CD4-positive, alpha-beta T cell treated with Interleukin-15 for 4 hours (primary cell): Measurements from ENCODE around the gene QRICH2.
A peak's percentile ranks its signal among the peaks of the same experiment; 100 is the strongest.
"Not testable (repeated sequence)": the region's sequence is repeated elsewhere in the genome, so short reads cannot be mapped to it uniquely, and the experiment has no call there.

Source experiments
- DNase-seq: peaks from one replicate; pipeline ENCODE4 v3.0.0-alpha.2; 2020; ENCODE audit warnings: low spot score

QRICH2 gene

GRCh38 chr17:76246080-76247066, 61.7 kb downstream of the QRICH2 start:
- DNase-seq: peak; percentile 48

- DNase-seq: not testable (repeated sequence)
These were observed 63.4 kb downstream of the QRICH2 start for GRCh38 chr17:76244721-76245120.

GRCh38 chr17:76243826-76244679, 64.0 kb downstream of the QRICH2 start:
- no peak for DNase-seq

- no peak for DNase-seq
These were observed 66.3 kb downstream of the QRICH2 start for GRCh38 chr17:76241691-76242255.

GRCh38 chr17:76241204-76241538, 66.9 kb downstream of the QRICH2 start:
- no peak for DNase-seq

GRCh38 chr17:76240461-76241203, 67.4 kb downstream of the QRICH2 start, which contains the start of gene RNF157:
Gene RNF157 (minus strand): TSS chr17:76240493. CDS start chr17:76240240, 253 bp downstream.
- peak; percentile 68 for DNase-seq

- DNase-seq: no peak
These were observed 68.4 kb downstream of the QRICH2 start for GRCh38 chr17:76239538-76240274.

- DNase-seq: no peak
These were observed 69.1 kb downstream of the QRICH2 start for GRCh38 chr17:76238847-76239537.

GRCh38 chr17:76237859-76238313, 70.2 kb downstream of the QRICH2 start:
- no peak for DNase-seq

GRCh38 chr17:76236603-76237002, 71.5 kb downstream of the QRICH2 start:
- no peak for DNase-seq

GRCh38 chr17:76235883-76236282, 72.2 kb downstream of the QRICH2 start:
- DNase-seq: no peak

GRCh38 chr17:76234354-76234679, 73.8 kb downstream of the QRICH2 start:
- DNase-seq: peak; percentile 11

GRCh38 chr17:76233588-76234353, 74.3 kb downstream of the QRICH2 start:
- no peak for DNase-seq

GRCh38 chr17:76232342-76232741, 75.7 kb downstream of the QRICH2 start:
- no peak for DNase-seq

GRCh38 chr17:76226749-76227148, 81.3 kb downstream of the QRICH2 start:
- not testable (repeated sequence) for DNase-seq

- DNase-seq: not testable (repeated sequence)
These were observed 82.5 kb downstream of the QRICH2 start for GRCh38 chr17:76225373-76226086.
